DND-41 (cell line): ENCODE results near the gene SYTL2.
"Not testable (repeated sequence)": the region's sequence is repeated elsewhere in the genome, so short reads cannot be mapped to it uniquely, and the experiment has no call there.

Experiments used
- ATAC-seq: fragments of 200-7000 bp; cut with Tn5 transposase; 3 replicates; pipeline ENCODE4 v1.9.1; 2021; ENCODE audit warnings: low read depth; ENCODE audit not compliant: insufficient read depth
- DNase-seq: peaks from one replicate; pipeline ENCODE4 v3.0.0-alpha.2; 2020
- H2AFZ ChIP-seq: 2 replicates; pipeline ENCODE4 v1.6.0; 2012; ENCODE audit warnings: low read depth, low read length
- H3K27ac ChIP-seq: 2 replicates; pipeline ENCODE4 v1.5.1; 2012; ENCODE audit warnings: low read length, inconsistent platforms
- H3K27me3 ChIP-seq: fragments of 200-600 bp; sonication (generic); 2 replicates; pipeline ENCODE4 v1.6.0; 2012; ENCODE audit warnings: low read length, mild to moderate bottlenecking, inconsistent platforms; ENCODE audit not compliant: insufficient read depth, poor library complexity
- H3K36me3 ChIP-seq: 2 replicates; pipeline ENCODE4 v1.5.1; 2012; ENCODE audit warnings: low read length, inconsistent platforms; ENCODE audit not compliant: insufficient read depth
- H3K4me1 ChIP-seq: 2 replicates; pipeline ENCODE4 v1.5.1; 2012; ENCODE audit warnings: mild to moderate bottlenecking, low read length; ENCODE audit not compliant: insufficient read depth
- H3K4me2 ChIP-seq: 2 replicates; pipeline ENCODE4 v1.6.0; 2012; ENCODE audit warnings: mild to moderate bottlenecking, moderate library complexity, low read length, inconsistent platforms; ENCODE audit not compliant: insufficient read depth
- H3K4me3 ChIP-seq, 2 experiments: fragments of 200-600 bp in 1 of 2; shearing (Covaris generic) in 1 of 2; 2 replicates each; pipeline ENCODE4 v1.5.1; 2012 to 2016; ENCODE audit warnings: inconsistent platforms in 2 of 2, low read length in 2 of 2, mild to moderate bottlenecking in 2 of 2, low read depth in 1 of 2, moderate library complexity in 1 of 2
- H3K79me2 ChIP-seq: 2 replicates; pipeline ENCODE4 v1.6.0; 2012; ENCODE audit warnings: low read length, inconsistent platforms; ENCODE audit not compliant: insufficient read depth
- H3K9ac ChIP-seq: 2 replicates; pipeline ENCODE4 v1.6.0; 2012; ENCODE audit warnings: low read depth, mild to moderate bottlenecking, inconsistent platforms, low read length, moderate library complexity
- H3K9me3 ChIP-seq: 2 replicates; pipeline ENCODE4 v1.5.1; 2012; ENCODE audit warnings: low read length, moderate library complexity, mild to moderate bottlenecking, inconsistent platforms; ENCODE audit not compliant: insufficient read depth, severe bottlenecking
- H4K20me1 ChIP-seq: 2 replicates; pipeline ENCODE4 v1.6.0; 2012; ENCODE audit warnings: low read length; ENCODE audit not compliant: insufficient read depth
- EZH2 ChIP-seq: IDR thresholded peaks from 3 replicates; pipeline ENCODE4 v1.6.1; 2012; ENCODE audit warnings: borderline replicate concordance, low read depth, mild to moderate bottlenecking, moderate library complexity, low read length, inconsistent platforms; ENCODE audit not compliant: severe bottlenecking
- TF ChIP-seq, protein P1 (sequence below): IDR thresholded peaks from 2 replicates; pipeline ENCODE4 v1.5.1; 2012; ENCODE audit warnings: borderline replicate concordance, low read length, moderate library complexity, mild to moderate bottlenecking; ENCODE audit not compliant: poor library complexity, severe bottlenecking; ENCODE audit errors: extremely low read depth

The SYTL2 gene

GRCh38 chr11:85844439-85845123 is 33.6 kb upstream of the SYTL2 start:
- peaks cover 11% of the 10 kb centered on the region for H3K27me3 ChIP-seq
- H3K4me3 ChIP-seq: no peak overlapping the region
- no peak for TF ChIP-seq EZH2
- TF ChIP-seq, protein P1, sequence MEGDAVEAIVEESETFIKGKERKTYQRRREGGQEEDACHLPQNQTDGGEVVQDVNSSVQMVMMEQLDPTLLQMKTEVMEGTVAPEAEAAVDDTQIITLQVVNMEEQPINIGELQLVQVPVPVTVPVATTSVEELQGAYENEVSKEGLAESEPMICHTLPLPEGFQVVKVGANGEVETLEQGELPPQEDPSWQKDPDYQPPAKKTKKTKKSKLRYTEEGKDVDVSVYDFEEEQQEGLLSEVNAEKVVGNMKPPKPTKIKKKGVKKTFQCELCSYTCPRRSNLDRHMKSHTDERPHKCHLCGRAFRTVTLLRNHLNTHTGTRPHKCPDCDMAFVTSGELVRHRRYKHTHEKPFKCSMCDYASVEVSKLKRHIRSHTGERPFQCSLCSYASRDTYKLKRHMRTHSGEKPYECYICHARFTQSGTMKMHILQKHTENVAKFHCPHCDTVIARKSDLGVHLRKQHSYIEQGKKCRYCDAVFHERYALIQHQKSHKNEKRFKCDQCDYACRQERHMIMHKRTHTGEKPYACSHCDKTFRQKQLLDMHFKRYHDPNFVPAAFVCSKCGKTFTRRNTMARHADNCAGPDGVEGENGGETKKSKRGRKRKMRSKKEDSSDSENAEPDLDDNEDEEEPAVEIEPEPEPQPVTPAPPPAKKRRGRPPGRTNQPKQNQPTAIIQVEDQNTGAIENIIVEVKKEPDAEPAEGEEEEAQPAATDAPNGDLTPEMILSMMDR: no peak
- no peaks in the 10 kb centered on the region for H3K4me1 ChIP-seq
- H3K79me2 ChIP-seq: no peaks in the 10 kb centered on the region
- no peak overlapping the region for H3K27ac ChIP-seq
- H2AFZ ChIP-seq: no peak overlapping the region
- no peaks in the 10 kb centered on the region for H3K36me3 ChIP-seq
- no peak overlapping the region for H3K4me2 ChIP-seq
- ATAC-seq (no peak), DNase-seq (no peak)
- no peaks in the 10 kb centered on the region for H3K9me3 ChIP-seq
- no peak overlapping the region for H3K9ac ChIP-seq
- H4K20me1 ChIP-seq: no peaks in the 10 kb centered on the region

DNA sequence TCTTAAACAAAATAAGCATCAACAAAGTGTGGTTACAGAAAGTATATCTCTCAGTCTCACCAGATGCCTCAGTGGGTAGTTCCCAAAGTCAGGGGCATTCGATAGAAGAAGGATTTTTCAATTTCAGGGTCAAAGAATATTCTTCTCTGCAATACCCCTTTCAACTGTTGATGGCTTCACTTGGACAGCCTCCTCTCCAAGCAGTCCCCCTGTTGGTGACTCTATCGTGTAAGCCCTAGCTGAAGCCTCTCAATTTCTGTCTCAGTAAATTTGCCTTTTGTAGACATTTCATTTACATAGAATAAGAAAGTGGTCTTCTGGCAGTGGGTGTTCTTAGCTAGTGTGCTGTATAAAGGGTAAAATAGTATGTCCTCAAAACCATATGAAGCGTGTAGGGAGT is 33.0 kb upstream of the SYTL2 start:
- Histone ChIP-seq H2AFZ (no peak overlapping the region), H3K4me3 (no peak overlapping the region), H3K4me1 (no peaks in the 10 kb centered on the region), H3K9me3 (no peaks in the 10 kb centered on the region), H4K20me1 (no peaks in the 10 kb centered on the region), H3K36me3 (no peaks in the 10 kb centered on the region), H3K27ac (no peak overlapping the region), H3K27me3 (peaks cover 13% of the 10 kb centered on the region), H3K4me2 (no peak overlapping the region), H3K9ac (no peak overlapping the region), H3K79me2 (no peaks in the 10 kb centered on the region)
- no peak for DNase-seq
- TF ChIP-seq EZH2: no peak
- TF ChIP-seq, protein P1: no peak
- ATAC-seq: no peak

GRCh38 chr11:85840932-85841331 is 30.0 kb upstream of the SYTL2 start:
- H3K4me3 ChIP-seq, H3K27ac ChIP-seq, DNase-seq, H2AFZ ChIP-seq, H3K9ac ChIP-seq, ATAC-seq, H3K9me3 ChIP-seq, H4K20me1 ChIP-seq, H3K4me1 ChIP-seq, H3K79me2 ChIP-seq, H3K36me3 ChIP-seq, H3K4me2 ChIP-seq: not testable (repeated sequence)
- peaks cover 25% of the 10 kb centered on the region for H3K27me3 ChIP-seq

GRCh38 chr11:85835729-85836128 is 24.8 kb upstream of the SYTL2 start:
- ATAC-seq (no peak), DNase-seq (no peak)
- H3K4me2 ChIP-seq: no peak overlapping the region
- no peaks in the 10 kb centered on the region; the same call in 1 of the 2 replicates for H4K20me1 ChIP-seq
- peaks cover 18% of the 10 kb centered on the region for H3K27me3 ChIP-seq
- H3K9ac ChIP-seq: no peak overlapping the region
- no peak overlapping the region for H2AFZ ChIP-seq
- no peaks in the 10 kb centered on the region for H3K4me1 ChIP-seq
- H3K79me2 ChIP-seq: no peaks in the 10 kb centered on the region
- no peak overlapping the region for H3K27ac ChIP-seq
- no peaks in the 10 kb centered on the region for H3K9me3 ChIP-seq
- no peak overlapping the region for H3K4me3 ChIP-seq
- no peak for TF ChIP-seq EZH2
- TF ChIP-seq, protein P1: no peak
- H3K36me3 ChIP-seq: no peaks in the 10 kb centered on the region
